ENCODE results near the gene VILL. TPM values are rescaled to one million over a fixed set of nuclear protein-coding genes. Genes with fewer than 3 reads are reported as not detected.
"Not testable (repeated sequence)": the region's sequence is repeated elsewhere in the genome, so short reads cannot be mapped to it uniquely, and the experiment has no call there.

VILL gene
- total RNA-seq, 1 experiment from 2014 or later, result 52.6 TPM

GRCh38 chr3:38031022-38031994 lies 40.7 kb downstream of the VILL start:
- Mint-ChIP-seq H3K9me3 (ENCODE audit: low read depth, unreplicated experiment) (no peaks in the 10 kb centered on the region), H3K4me1 (ENCODE audit: low read depth, unreplicated experiment) (peaks cover 21% of the 10 kb centered on the region), H3K27me3 (ENCODE audit: unreplicated experiment) (no peaks in the 10 kb centered on the region), H3K27ac (ENCODE audit: unreplicated experiment) (peak overlapping the region; percentile 27), H3K4me3 (ENCODE audit: low read depth, unreplicated experiment) (peak overlapping the region; percentile 15), H3K36me3 (ENCODE audit: insufficient read depth, unreplicated experiment) (peaks cover 13% of the 10 kb centered on the region)
- CTCF ChIA-PET, result interaction anchor here (1.1 to 1.3 kb wide), 2 partner anchors 8 to 34 kb away, joined by 4 read pairs; partner anchors contain the start of gene DLEC1
- no peak for TF ChIP-seq CTCF (IDR thresholded peaks at IDR 0.05; ENCODE audit: unreplicated experiment)
- peak; percentile 77 for DNase-seq
- BruUV-seq (replicated peaks), result TSS peak; percentile 44
- intact Hi-C loops (cut with micrococcal nuclease; ENCODE audit: unreplicated experiment), result no loop called here

- Mint-ChIP-seq H3K4me1 (ENCODE audit: low read depth, unreplicated experiment) (peaks cover 21% of the 10 kb centered on the region), H3K9me3 (ENCODE audit: low read depth, unreplicated experiment) (no peaks in the 10 kb centered on the region), H3K27me3 (ENCODE audit: unreplicated experiment) (no peaks in the 10 kb centered on the region), H3K4me3 (ENCODE audit: low read depth, unreplicated experiment) (no peak overlapping the region), H3K27ac (ENCODE audit: unreplicated experiment) (no peak overlapping the region), H3K36me3 (ENCODE audit: insufficient read depth, unreplicated experiment) (peaks cover 13% of the 10 kb centered on the region)
- TF ChIP-seq CTCF (IDR thresholded peaks at IDR 0.05; ENCODE audit: unreplicated experiment), result no peak
- no TSS peak for BruUV-seq (replicated peaks)
- CTCF ChIA-PET, result no interaction called here
- intact Hi-C loops (cut with micrococcal nuclease; ENCODE audit: unreplicated experiment), result no loop called here
- no peak for DNase-seq
These were observed 41.8 kb downstream of the VILL start for GRCh38 chr3:38032328-38032865.

- Mint-ChIP-seq H3K27ac (ENCODE audit: unreplicated experiment) (peak overlapping the region; percentile 13), H3K4me1 (ENCODE audit: low read depth, unreplicated experiment) (peaks cover 25% of the 10 kb centered on the region)
- BruUV-seq (replicated peaks); H3K9me3 Mint-ChIP-seq (ENCODE audit: low read depth, unreplicated experiment); CTCF ChIA-PET; H3K36me3 Mint-ChIP-seq (ENCODE audit: insufficient read depth, unreplicated experiment); DNase-seq; H3K4me3 Mint-ChIP-seq (ENCODE audit: low read depth, unreplicated experiment); H3K27me3 Mint-ChIP-seq (ENCODE audit: unreplicated experiment); intact Hi-C loops (cut with micrococcal nuclease; ENCODE audit: unreplicated experiment): not testable (repeated sequence)
These were observed 43.0 kb downstream of the VILL start for GRCh38 chr3:38033586-38033985.

GRCh38 chr3:38034335-38034734 lies 43.7 kb downstream of the VILL start:
- BruUV-seq (replicated peaks); DNase-seq; H3K9me3 Mint-ChIP-seq (ENCODE audit: low read depth, unreplicated experiment); H3K36me3 Mint-ChIP-seq (ENCODE audit: insufficient read depth, unreplicated experiment); H3K27ac Mint-ChIP-seq (ENCODE audit: unreplicated experiment); CTCF ChIA-PET; H3K4me3 Mint-ChIP-seq (ENCODE audit: low read depth, unreplicated experiment); H3K27me3 Mint-ChIP-seq (ENCODE audit: unreplicated experiment); intact Hi-C loops (cut with micrococcal nuclease; ENCODE audit: unreplicated experiment): not testable (repeated sequence)
- H3K4me1 Mint-ChIP-seq (ENCODE audit: low read depth, unreplicated experiment), result peaks cover 29% of the 10 kb centered on the region

- no peak for TF ChIP-seq CTCF (IDR thresholded peaks at IDR 0.05; ENCODE audit: unreplicated experiment)
- CTCF ChIA-PET, result interaction anchor here (0.7 kb wide), 1 partner anchor 79 kb away, joined by 6 read pairs; no protein-coding TSS in a partner anchor
- Mint-ChIP-seq H3K4me1 (ENCODE audit: low read depth, unreplicated experiment) (peaks cover 31% of the 10 kb centered on the region), H3K27me3 (ENCODE audit: unreplicated experiment) (no peaks in the 10 kb centered on the region), H3K36me3 (ENCODE audit: insufficient read depth, unreplicated experiment) (peaks cover 8% of the 10 kb centered on the region), H3K4me3 (ENCODE audit: low read depth, unreplicated experiment) (no peak overlapping the region), H3K9me3 (ENCODE audit: low read depth, unreplicated experiment) (no peaks in the 10 kb centered on the region), H3K27ac (ENCODE audit: unreplicated experiment) (no peak overlapping the region)
- intact Hi-C loops (cut with micrococcal nuclease; ENCODE audit: unreplicated experiment), result no loop called here
- no TSS peak for BruUV-seq (replicated peaks)
- DNase-seq, result no peak
These were observed 45.7 kb downstream of the VILL start for GRCh38 chr3:38036286-38036685.
